ENCODE data around the gene LGALS7B.

GRCh38 chr19:38765214-38765613 lies 23.8 kb upstream of the LGALS7B start:
- TF ChIP-seq CTCF (IDR thresholded peaks at IDR 0.05) (no peak), POLR2A (IDR thresholded peaks at IDR 0.05) (no peak)

All from esophagus squamous epithelium (tissue), 4 donors.